Measurements from ENCODE around the gene MCM3AP.

The MCM3AP gene

DNA sequence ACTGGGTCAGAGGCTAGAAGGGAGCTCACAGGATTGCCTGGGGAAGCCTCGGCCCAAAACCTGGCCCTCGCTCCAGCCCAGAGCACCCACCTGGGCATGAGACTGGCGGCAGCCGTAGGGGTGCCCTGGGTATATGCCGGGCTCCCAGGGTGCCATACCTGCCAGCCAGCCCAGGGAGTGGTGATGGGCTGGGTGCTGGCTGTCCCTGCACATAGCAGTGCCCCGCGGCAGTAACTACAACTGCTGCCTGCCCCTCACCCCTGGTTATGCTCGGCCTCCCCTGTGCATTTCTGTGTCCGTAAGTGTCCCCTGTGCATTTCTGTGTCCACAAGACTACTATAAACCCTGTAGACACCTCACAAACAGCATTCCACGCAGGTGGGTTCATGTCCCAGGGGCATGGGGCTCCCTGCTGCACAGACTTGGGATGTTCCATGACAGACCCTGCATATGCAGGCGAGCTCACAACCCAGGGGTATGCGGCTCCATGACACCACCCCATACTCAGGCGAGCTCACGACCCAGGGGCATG, 95.4 kb downstream of the MCM3AP start:
- H3K4me3 ChIP-seq (ENCODE audit: low read depth, low read length): no peak overlapping the region
- no peak for DNase-seq
- peaks cover 21% of the 10 kb centered on the region for H3K4me1 ChIP-seq
- TF ChIP-seq, protein P1, sequence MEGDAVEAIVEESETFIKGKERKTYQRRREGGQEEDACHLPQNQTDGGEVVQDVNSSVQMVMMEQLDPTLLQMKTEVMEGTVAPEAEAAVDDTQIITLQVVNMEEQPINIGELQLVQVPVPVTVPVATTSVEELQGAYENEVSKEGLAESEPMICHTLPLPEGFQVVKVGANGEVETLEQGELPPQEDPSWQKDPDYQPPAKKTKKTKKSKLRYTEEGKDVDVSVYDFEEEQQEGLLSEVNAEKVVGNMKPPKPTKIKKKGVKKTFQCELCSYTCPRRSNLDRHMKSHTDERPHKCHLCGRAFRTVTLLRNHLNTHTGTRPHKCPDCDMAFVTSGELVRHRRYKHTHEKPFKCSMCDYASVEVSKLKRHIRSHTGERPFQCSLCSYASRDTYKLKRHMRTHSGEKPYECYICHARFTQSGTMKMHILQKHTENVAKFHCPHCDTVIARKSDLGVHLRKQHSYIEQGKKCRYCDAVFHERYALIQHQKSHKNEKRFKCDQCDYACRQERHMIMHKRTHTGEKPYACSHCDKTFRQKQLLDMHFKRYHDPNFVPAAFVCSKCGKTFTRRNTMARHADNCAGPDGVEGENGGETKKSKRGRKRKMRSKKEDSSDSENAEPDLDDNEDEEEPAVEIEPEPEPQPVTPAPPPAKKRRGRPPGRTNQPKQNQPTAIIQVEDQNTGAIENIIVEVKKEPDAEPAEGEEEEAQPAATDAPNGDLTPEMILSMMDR (IDR thresholded peaks at IDR 0.05; ENCODE audit: low read depth, low read length): no peak
- H3K36me3 ChIP-seq: peaks cover 17% of the 10 kb centered on the region
- no peaks in the 10 kb centered on the region for H3K9me3 ChIP-seq
- no peaks in the 10 kb centered on the region for H3K27me3 ChIP-seq

DNA sequence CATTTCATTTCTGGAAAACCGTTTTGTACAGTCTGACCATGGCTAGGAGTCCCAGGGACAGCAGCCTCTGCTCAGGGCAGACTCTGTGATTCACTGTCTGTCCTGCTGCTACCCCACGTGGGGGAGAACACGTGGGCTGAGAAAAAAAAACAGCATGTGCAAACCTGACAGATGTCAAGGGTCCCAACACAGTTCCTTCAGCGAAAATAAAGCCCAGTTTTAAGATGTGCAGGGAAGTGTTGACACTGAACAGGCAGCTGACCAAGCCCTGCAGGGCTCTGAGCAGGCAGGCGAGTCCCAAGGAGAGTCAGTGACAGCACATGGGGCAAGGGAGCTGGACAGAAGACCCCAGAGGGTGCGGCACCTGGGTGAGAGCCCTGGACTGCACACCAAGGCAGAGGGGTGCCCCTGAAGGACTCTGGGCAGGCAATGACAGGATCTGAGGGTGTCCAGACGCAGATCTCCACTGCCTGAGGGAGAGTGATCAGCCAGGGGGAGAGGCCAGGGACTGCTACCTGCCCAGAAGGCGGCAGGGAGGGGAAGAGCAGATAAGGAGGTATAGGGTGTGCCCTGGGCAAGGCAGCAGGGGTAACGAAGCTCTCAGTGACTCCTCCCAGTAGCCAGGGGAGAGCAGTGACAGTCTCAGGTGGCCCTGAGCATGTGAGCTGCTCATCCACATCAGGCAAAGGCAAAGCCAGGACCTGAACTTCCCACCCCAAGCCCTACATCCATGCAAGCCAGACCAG, 96.0 kb downstream of the MCM3AP start:
- Histone ChIP-seq H3K4me3 (ENCODE audit: low read depth, low read length) (no peak overlapping the region), H3K27me3 (no peaks in the 10 kb centered on the region), H3K36me3 (peaks cover 13% of the 10 kb centered on the region), H3K9me3 (no peaks in the 10 kb centered on the region), H3K4me1 (peaks cover 21% of the 10 kb centered on the region)
- no peak for DNase-seq
- TF ChIP-seq, protein P1 (IDR thresholded peaks at IDR 0.05; ENCODE audit: low read depth, low read length): no peak

DNA sequence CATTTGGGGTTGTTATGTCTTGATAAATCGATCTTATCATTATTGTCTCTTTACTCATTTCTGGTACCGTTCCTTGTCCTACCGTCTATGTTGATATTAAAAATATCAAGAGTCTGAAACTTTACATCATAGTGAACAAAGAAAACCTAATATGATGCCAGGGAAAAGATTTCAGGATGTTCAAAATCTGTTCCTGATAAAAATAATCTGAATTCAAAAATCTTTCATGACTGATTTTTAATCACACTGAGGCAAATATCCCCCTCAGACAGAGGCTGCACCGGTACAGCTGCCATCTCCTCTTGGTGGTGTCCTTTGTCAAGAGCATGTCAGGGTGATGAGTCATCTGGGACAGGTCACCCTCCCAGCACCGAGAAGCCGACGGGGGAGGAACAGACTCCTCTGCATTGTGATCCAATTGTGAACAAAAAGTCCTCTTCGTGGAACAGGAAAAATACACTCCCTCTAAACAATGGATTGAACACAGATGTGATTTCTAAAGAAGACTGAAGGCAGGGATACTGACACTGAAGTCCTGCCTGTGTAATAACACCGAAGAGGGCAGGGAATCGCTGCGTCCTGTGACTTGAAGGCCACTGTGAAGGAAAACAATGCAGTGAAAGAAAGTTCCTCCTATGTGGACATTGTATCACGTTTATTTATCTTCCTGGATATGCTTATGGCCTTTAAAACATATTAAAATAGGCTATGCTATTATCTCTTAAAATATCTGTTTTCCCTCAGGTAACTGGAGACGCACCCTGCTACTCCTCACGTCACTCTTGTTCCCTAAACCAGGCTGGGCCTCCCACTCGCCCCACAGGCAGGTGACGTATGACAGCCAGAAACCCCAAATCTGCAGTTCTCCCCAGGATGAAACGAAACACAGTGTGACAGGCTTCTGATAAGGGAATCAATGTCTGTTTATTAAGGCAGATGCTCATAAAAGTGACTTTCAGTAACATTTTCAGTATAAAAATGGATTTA, 96.9 kb downstream of the MCM3AP start:
- Histone ChIP-seq H3K4me3 (ENCODE audit: low read depth, low read length) (no peak overlapping the region), H3K9me3 (no peaks in the 10 kb centered on the region), H3K4me1 (peaks cover 21% of the 10 kb centered on the region), H3K36me3 (peaks cover 6% of the 10 kb centered on the region; the same call in 1 of the 2 replicates), H3K27me3 (no peaks in the 10 kb centered on the region)
- TF ChIP-seq, protein P1 (IDR thresholded peaks at IDR 0.05; ENCODE audit: low read depth, low read length): no peak
- DNase-seq: peak; percentile 75

DNA sequence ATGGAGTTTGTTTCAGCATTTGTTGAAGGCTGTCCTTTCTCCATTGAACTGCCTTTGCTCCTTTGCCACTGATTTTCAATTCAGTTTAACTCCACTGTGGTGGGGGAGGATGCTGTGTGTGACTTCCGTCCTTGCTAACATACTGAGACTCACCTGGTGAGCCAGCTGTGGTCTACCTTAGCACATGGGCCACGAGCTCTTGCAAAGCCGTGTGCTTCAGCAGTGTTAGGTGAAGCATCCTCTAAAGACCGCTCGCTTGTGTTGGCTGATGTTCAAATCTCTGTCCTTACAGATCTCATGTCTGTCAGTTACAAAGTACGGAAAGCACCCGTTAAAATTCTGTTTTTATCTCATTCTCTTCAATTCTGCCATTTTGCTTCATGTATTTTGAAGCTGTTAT, 97.6 kb downstream of the MCM3AP start:
- H3K9me3 ChIP-seq: no peaks in the 10 kb centered on the region
- H3K27me3 ChIP-seq: no peaks in the 10 kb centered on the region
- peaks cover 6% of the 10 kb centered on the region; the same call in 1 of the 2 replicates for H3K36me3 ChIP-seq
- peaks cover 21% of the 10 kb centered on the region for H3K4me1 ChIP-seq
- no peak overlapping the region for H3K4me3 ChIP-seq (ENCODE audit: low read depth, low read length)
- no peak for DNase-seq
- TF ChIP-seq, protein P1 (IDR thresholded peaks at IDR 0.05; ENCODE audit: low read depth, low read length): no peak

DNA sequence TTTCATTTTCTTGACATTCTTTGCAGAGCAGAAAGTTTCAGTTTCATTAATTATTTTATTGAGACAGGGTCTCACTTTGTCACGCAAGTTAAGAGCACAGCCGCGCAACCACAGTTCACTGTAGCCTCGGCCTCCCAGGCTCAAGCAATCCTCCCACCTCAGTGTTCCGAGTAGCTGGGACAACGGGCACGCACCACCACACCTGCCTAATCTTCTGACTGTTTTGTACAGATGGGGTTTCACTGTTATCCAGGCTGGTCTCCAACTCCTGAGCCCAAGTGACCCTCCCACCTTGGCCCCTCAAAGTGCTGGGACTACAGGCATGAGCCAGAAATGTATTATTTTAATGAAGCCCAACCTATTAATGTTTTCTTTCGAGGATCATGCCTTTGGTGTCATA, 98.2 kb downstream of the MCM3AP start:
- no peak for DNase-seq
- Histone ChIP-seq H3K4me1 (peaks cover 21% of the 10 kb centered on the region), H3K4me3 (ENCODE audit: low read depth, low read length) (no peak overlapping the region), H3K9me3 (no peaks in the 10 kb centered on the region), H3K36me3 (peaks cover 6% of the 10 kb centered on the region; the same call in 1 of the 2 replicates), H3K27me3 (no peaks in the 10 kb centered on the region)
- TF ChIP-seq, protein P1 (IDR thresholded peaks at IDR 0.05; ENCODE audit: low read depth, low read length): no peak

Data from BE2C (cell line).